Activated CD4-positive, alpha-beta memory T cell treated with anti-CD3 and anti-CD28 coated beads, Interleukin-2, amount 10 ng/mL, durations not matched to agents 7 days and 5 days (primary cell): Measurements from ENCODE around the gene AP1AR. TPM values are rescaled to one million over a fixed set of nuclear protein-coding genes. Genes with fewer than 3 reads are reported as not detected.

ENCODE experiments used
- CTCF ChIA-PET: fragments of 350-600 bp; sonication (Branson Sonifier 250); formaldehyde crosslinking; loops from one replicate; lab custom pipeline; 2021; ENCODE audit warnings: antibody characterized with exemption, inconsistent platforms; lab: Charles Lee
- POLR2A ChIA-PET: fragments of 350-600 bp; sonication (Branson Sonifier 250); formaldehyde crosslinking; loops from one replicate; lab custom pipeline; 2021; ENCODE audit warnings: antibody characterized with exemption; lab: Charles Lee
- DNase-seq: peaks from one replicate; pipeline ENCODE4 v3.0.0-alpha.2; 2020
- H3K27ac Mint-ChIP-seq: one replicate; pipeline ENCODE4 v1.8.0; 2021; ENCODE audit warnings: mild to moderate bottlenecking, mixed read lengths
- H3K27me3 Mint-ChIP-seq: one replicate; pipeline ENCODE4 v1.8.0; 2021; ENCODE audit warnings: mixed read lengths
- H3K36me3 Mint-ChIP-seq: one replicate; pipeline ENCODE4 v1.8.0; 2021; ENCODE audit warnings: low read depth, mixed read lengths
- H3K4me1 Mint-ChIP-seq: one replicate; pipeline ENCODE4 v1.8.0; 2021; ENCODE audit warnings: mixed read lengths
- H3K4me3 Mint-ChIP-seq: one replicate; pipeline ENCODE4 v1.8.0; 2021; ENCODE audit warnings: mild to moderate bottlenecking, mixed read lengths
- H3K9me3 Mint-ChIP-seq: one replicate; pipeline ENCODE4 v1.8.0; 2021; ENCODE audit warnings: mixed read lengths
- total RNA-seq, 2 experiments: library from RNA; stranded (reverse); gene quantifications; one replicate each; pipeline ENCODE4 v1.2.3, GENCODE V29; 2021

The AP1AR gene
- total RNA-seq, 2 experiments from 2014 or later: 10.9 to 17.2 TPM

GRCh38 chr4:112236040-112236439 lies 4.5 kb downstream of the AP1AR start:
- H3K9me3 Mint-ChIP-seq: no peaks in the 10 kb centered on the region
- ChIA-PET CTCF (interaction anchor here (0.6 to 2.4 kb wide), 10 partner anchors 10 to 280 kb away, joined by 3 to 16 read pairs (median 4); no protein-coding TSS in a partner anchor), POLR2A (no interaction called here)
- no peak overlapping the region for H3K27ac Mint-ChIP-seq
- H3K4me3 Mint-ChIP-seq: no peak overlapping the region
- no peaks in the 10 kb centered on the region for H3K36me3 Mint-ChIP-seq
- H3K4me1 Mint-ChIP-seq: peaks cover 29% of the 10 kb centered on the region
- DNase-seq: no peak
- H3K27me3 Mint-ChIP-seq: no peaks in the 10 kb centered on the region

GRCh38 chr4:112238833-112239232 lies 7.2 kb downstream of the AP1AR start:
- POLR2A ChIA-PET: no interaction called here
- H3K4me1 Mint-ChIP-seq: peaks cover 14% of the 10 kb centered on the region
- H3K4me3 Mint-ChIP-seq: no peak overlapping the region
- CTCF ChIA-PET: interaction anchor here (1.0 to 2.7 kb wide), 2 partner anchors 43 to 140 kb away, joined by 3 to 9 read pairs; no protein-coding TSS in a partner anchor
- H3K36me3 Mint-ChIP-seq: no peaks in the 10 kb centered on the region
- no peaks in the 10 kb centered on the region for H3K9me3 Mint-ChIP-seq
- DNase-seq: no peak
- no peak overlapping the region for H3K27ac Mint-ChIP-seq
- H3K27me3 Mint-ChIP-seq: no peaks in the 10 kb centered on the region

- Mint-ChIP-seq H3K27me3 (no peaks in the 10 kb centered on the region), H3K27ac (no peak overlapping the region), H3K36me3 (no peaks in the 10 kb centered on the region), H3K4me1 (peaks cover 2% of the 10 kb centered on the region), H3K9me3 (no peaks in the 10 kb centered on the region), H3K4me3 (no peak overlapping the region)
- CTCF ChIA-PET: no interaction called here
- DNase-seq: no peak
- POLR2A ChIA-PET: interaction anchor here (0.7 kb wide), 1 partner anchor 21 kb away, joined by 3 read pairs; no protein-coding TSS in a partner anchor
Observed at GRCh38 chr4:112245383-112245782, 13.8 kb downstream of the AP1AR start.

GRCh38 chr4:112247021-112247420 lies 15.4 kb downstream of the AP1AR start:
- Mint-ChIP-seq H3K27me3 (no peaks in the 10 kb centered on the region), H3K36me3 (no peaks in the 10 kb centered on the region), H3K9me3 (no peaks in the 10 kb centered on the region), H3K4me1 (peaks cover 2% of the 10 kb centered on the region), H3K27ac (no peak overlapping the region), H3K4me3 (no peak overlapping the region)
- POLR2A ChIA-PET: no interaction called here
- CTCF ChIA-PET: interaction anchor here (1.2 kb wide), 1 partner anchor 33 kb away, joined by 3 read pairs; no protein-coding TSS in a partner anchor
- DNase-seq: no peak

- DNase-seq: no peak
- no peak overlapping the region for H3K27ac Mint-ChIP-seq
- H3K4me3 Mint-ChIP-seq: no peak overlapping the region
- H3K27me3 Mint-ChIP-seq: no peaks in the 10 kb centered on the region
- H3K9me3 Mint-ChIP-seq: no peaks in the 10 kb centered on the region
- POLR2A ChIA-PET: no interaction called here
- CTCF ChIA-PET: no interaction called here
- peaks cover 2% of the 10 kb centered on the region for H3K36me3 Mint-ChIP-seq
- H3K4me1 Mint-ChIP-seq: peaks cover 2% of the 10 kb centered on the region
Observed at GRCh38 chr4:112251019-112251643, 19.5 kb downstream of the AP1AR start.

GRCh38 chr4:112252234-112252633 lies 20.6 kb downstream of the AP1AR start:
- Mint-ChIP-seq H3K9me3 (no peaks in the 10 kb centered on the region), H3K36me3 (peaks cover 2% of the 10 kb centered on the region), H3K27me3 (no peaks in the 10 kb centered on the region), H3K4me1 (no peaks in the 10 kb centered on the region), H3K27ac (no peak overlapping the region), H3K4me3 (no peak overlapping the region)
- CTCF ChIA-PET: no interaction called here
- POLR2A ChIA-PET: no interaction called here
- no peak for DNase-seq

GRCh38 chr4:112253382-112254000 lies 21.9 kb downstream of the AP1AR start:
- H3K9me3 Mint-ChIP-seq: no peaks in the 10 kb centered on the region
- ChIA-PET POLR2A (no interaction called here), CTCF (no interaction called here)
- H3K36me3 Mint-ChIP-seq: peaks cover 2% of the 10 kb centered on the region
- no peak for DNase-seq
- H3K27me3 Mint-ChIP-seq: no peaks in the 10 kb centered on the region
- H3K4me1 Mint-ChIP-seq: no peaks in the 10 kb centered on the region
- H3K27ac Mint-ChIP-seq: no peak overlapping the region
- no peak overlapping the region for H3K4me3 Mint-ChIP-seq

- Mint-ChIP-seq H3K36me3 (peaks cover 2% of the 10 kb centered on the region), H3K4me1 (no peaks in the 10 kb centered on the region), H3K9me3 (no peaks in the 10 kb centered on the region), H3K27me3 (no peaks in the 10 kb centered on the region), H3K4me3 (no peak overlapping the region), H3K27ac (no peak overlapping the region)
- POLR2A ChIA-PET: interaction anchor here (1.3 kb wide), 1 partner anchor 30 kb away, joined by 4 read pairs; no protein-coding TSS in a partner anchor
- CTCF ChIA-PET: interaction anchor here (0.7 kb wide), 1 partner anchor 19 kb away, joined by 3 read pairs; no protein-coding TSS in a partner anchor
- DNase-seq: no peak
Observed at GRCh38 chr4:112257098-112257497, 25.5 kb downstream of the AP1AR start.

GRCh38 chr4:112266823-112267222 lies 35.2 kb downstream of the AP1AR start:
- ChIA-PET CTCF (interaction anchor here (0.9 to 1.6 kb wide), 4 partner anchors 19 to 167 kb away, joined by 3 to 7 read pairs (median 4); partner anchors contain the start of gene TIFA), POLR2A (interaction anchor here (1.1 to 1.5 kb wide), 3 partner anchors 14 to 22 kb away, joined by 3 to 6 read pairs (median 3); partner anchors contain the start of gene TIFA)
- peaks cover 16% of the 10 kb centered on the region for H3K4me1 Mint-ChIP-seq

GRCh38 chr4:112270051-112270450 lies 38.5 kb downstream of the AP1AR start:
- ChIA-PET POLR2A (no interaction called here), CTCF (no interaction called here)
- H3K4me1 Mint-ChIP-seq: peaks cover 31% of the 10 kb centered on the region
- H3K36me3 Mint-ChIP-seq: peaks cover 27% of the 10 kb centered on the region
- no peak overlapping the region for H3K27ac Mint-ChIP-seq
- DNase-seq: no peak
- H3K4me3 Mint-ChIP-seq: no peak overlapping the region
- H3K27me3 Mint-ChIP-seq: no peaks in the 10 kb centered on the region
- H3K9me3 Mint-ChIP-seq: no peaks in the 10 kb centered on the region

More at GRCh38 chr4:112266823-112267222, 35.2 kb downstream of the AP1AR start:
- H3K36me3 Mint-ChIP-seq: peaks cover 17% of the 10 kb centered on the region
- H3K4me3 Mint-ChIP-seq: no peak overlapping the region
- no peaks in the 10 kb centered on the region for H3K27me3 Mint-ChIP-seq
- no peak for DNase-seq
- no peaks in the 10 kb centered on the region for H3K9me3 Mint-ChIP-seq
- H3K27ac Mint-ChIP-seq: no peak overlapping the region

GRCh38 chr4:112270640-112271421 lies 39.2 kb downstream of the AP1AR start:
- peaks cover 32% of the 10 kb centered on the region for H3K36me3 Mint-ChIP-seq
- H3K9me3 Mint-ChIP-seq: no peaks in the 10 kb centered on the region
- no peak for DNase-seq
- no peaks in the 10 kb centered on the region for H3K27me3 Mint-ChIP-seq
- POLR2A ChIA-PET: interaction anchor here (1.0 to 1.2 kb wide), 2 partner anchors 13 to 15 kb away, joined by 4 read pairs; partner anchors contain the start of gene TIFA
- H3K4me3 Mint-ChIP-seq: no peak overlapping the region
- H3K27ac Mint-ChIP-seq: no peak overlapping the region
- CTCF ChIA-PET: interaction anchor here (0.7 kb wide), 1 partner anchor 15 kb away, joined by 4 read pairs; the partner anchor contains the start of gene TIFA
- H3K4me1 Mint-ChIP-seq: peaks cover 36% of the 10 kb centered on the region

- DNase-seq: no peak
- CTCF ChIA-PET: no interaction called here
- Mint-ChIP-seq H3K4me3 (no peak overlapping the region), H3K27ac (no peak overlapping the region), H3K36me3 (peaks cover 39% of the 10 kb centered on the region), H3K9me3 (no peaks in the 10 kb centered on the region), H3K27me3 (no peaks in the 10 kb centered on the region), H3K4me1 (peaks cover 42% of the 10 kb centered on the region)
- POLR2A ChIA-PET: no interaction called here
Observed at GRCh38 chr4:112272292-112272691, 40.7 kb downstream of the AP1AR start.
